ENCODE measurements around the gene FLRT1. TPM values are rescaled to one million over a fixed set of nuclear protein-coding genes. Genes with fewer than 3 reads are reported as not detected.

FLRT1 gene
- total RNA-seq, 1 donor from 2014 or later, result 0.52 TPM

DNA sequence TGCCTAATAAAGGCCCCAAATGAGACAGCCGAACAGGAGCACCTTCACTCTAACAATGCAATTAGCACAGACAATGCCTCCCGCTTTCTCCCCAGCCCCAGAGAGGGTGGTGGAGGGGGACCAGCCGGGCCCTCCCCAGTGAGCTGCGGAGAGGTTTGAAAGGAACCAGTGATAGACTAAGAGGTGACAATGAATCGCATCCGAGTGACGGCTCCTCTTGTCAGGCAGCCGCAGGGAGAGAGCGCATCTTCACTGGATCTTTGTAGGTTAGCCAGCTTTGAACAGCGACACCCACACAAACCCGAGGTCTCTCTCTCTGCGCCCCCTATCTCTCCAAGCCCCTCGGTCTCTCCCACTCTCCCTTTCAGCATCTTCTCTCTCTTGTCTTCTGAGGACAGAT, 28.0 kb downstream of the FLRT1 start:
- Histone ChIP-seq H3K9me3 (ENCODE audit: control insufficient read depth in 3 of 3, low read length in 3 of 3) (no peaks in the 10 kb centered on the region), H3K4me1 (ENCODE audit: control insufficient read depth in 3 of 3, insufficient read depth in 3 of 3, low read length in 3 of 3) (peaks cover 19 to 52% (median 32%) of the 10 kb centered on the region in 3 donors), H3K36me3 (ENCODE audit: control insufficient read depth in 3 of 3, insufficient read depth in 3 of 3, low read length in 3 of 3) (peaks cover 0 to 4% (median 0%) of the 10 kb centered on the region in 3 donors), H3K9ac (ENCODE audit: low read depth in 1 of 3, low read length in 3 of 3) (no peak overlapping the region), H3K27me3 (ENCODE audit: control insufficient read depth in 3 of 3, insufficient read depth in 3 of 3, low read length in 3 of 3) (peaks cover 0 to 4% (median 0%) of the 10 kb centered on the region in 3 donors), H3K4me3 (ENCODE audit: low read length in 3 of 3) (no peak overlapping the region), H3K27ac (ENCODE audit: low read depth, low read length) (no peak overlapping the region)

DNA sequence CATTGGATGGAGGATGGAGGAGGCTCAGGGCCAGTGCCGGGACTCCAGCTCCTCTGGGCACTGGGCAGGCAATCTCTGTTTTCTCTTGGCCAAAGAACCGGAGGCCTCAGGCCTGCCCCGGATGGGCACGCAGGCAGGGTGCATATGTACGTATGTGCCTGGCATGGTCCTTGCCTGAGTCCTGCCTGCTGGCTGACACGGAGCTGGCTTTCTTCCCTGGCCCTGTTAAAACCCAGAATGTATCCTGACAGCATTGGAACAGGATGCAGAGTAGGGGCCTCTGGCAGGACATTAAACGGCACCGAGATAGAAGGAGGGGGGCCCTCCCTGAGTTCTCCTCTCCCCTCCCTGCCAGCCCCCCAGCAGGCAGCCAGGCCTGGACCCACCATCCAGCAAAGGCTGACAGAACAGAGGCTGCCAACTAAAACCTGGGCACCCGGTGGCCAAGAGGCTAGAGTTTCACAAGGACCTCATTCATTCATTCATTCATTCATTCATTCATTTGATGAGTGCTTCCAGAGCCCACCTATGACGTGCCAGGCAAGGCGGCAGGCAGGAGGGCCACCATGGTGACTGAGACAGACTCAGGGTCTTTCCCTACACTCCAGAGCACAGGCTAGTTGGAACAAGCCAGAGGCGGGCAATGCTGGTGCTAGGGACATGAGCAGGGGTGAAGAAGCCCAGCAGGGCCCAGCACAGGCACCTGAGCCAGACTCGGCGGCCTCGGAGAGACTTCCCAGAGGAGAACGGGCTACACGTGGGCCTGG, 28.8 kb downstream of the FLRT1 start:
- H3K9me3 ChIP-seq (ENCODE audit: control insufficient read depth in 3 of 3, low read length in 3 of 3), result no peaks in the 10 kb centered on the region
- peaks cover 0 to 4% (median 0%) of the 10 kb centered on the region in 3 donors for H3K27me3 ChIP-seq (ENCODE audit: control insufficient read depth in 3 of 3, insufficient read depth in 3 of 3, low read length in 3 of 3)
- H3K4me3 ChIP-seq (ENCODE audit: low read length in 3 of 3), result no peak overlapping the region
- peaks cover 19 to 50% (median 30%) of the 10 kb centered on the region in 3 donors for H3K4me1 ChIP-seq (ENCODE audit: control insufficient read depth in 3 of 3, insufficient read depth in 3 of 3, low read length in 3 of 3)
- H3K9ac ChIP-seq (ENCODE audit: low read depth in 1 of 3, low read length in 3 of 3), result peak overlapping the region in 1 of 3 donors; percentile 50
- H3K27ac ChIP-seq (ENCODE audit: low read depth, low read length), result no peak overlapping the region
- H3K36me3 ChIP-seq (ENCODE audit: control insufficient read depth in 3 of 3, insufficient read depth in 3 of 3, low read length in 3 of 3), result peaks cover 0 to 4% (median 0%) of the 10 kb centered on the region in 3 donors

DNA sequence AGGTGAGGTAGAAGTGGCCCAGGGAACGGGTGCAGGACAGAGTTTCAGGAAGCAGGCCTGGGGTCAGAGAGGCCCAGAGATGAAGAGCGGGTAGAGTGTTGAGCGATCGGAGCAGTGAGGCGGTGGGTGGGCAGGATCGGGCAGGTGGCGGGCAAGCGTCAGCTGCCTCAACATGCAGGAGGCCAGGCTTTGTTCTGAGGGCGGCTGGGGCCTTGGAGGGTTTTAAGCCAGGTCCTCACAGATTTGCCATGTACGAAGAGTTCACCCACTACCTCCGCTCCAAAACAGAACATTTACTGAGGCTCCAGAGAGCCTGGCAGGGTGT, 29.4 kb downstream of the FLRT1 start:
- Histone ChIP-seq H3K27ac (ENCODE audit: low read depth, low read length) (no peak overlapping the region), H3K27me3 (ENCODE audit: control insufficient read depth in 3 of 3, insufficient read depth in 3 of 3, low read length in 3 of 3) (peaks cover 0 to 4% (median 0%) of the 10 kb centered on the region in 3 donors)

DNA sequence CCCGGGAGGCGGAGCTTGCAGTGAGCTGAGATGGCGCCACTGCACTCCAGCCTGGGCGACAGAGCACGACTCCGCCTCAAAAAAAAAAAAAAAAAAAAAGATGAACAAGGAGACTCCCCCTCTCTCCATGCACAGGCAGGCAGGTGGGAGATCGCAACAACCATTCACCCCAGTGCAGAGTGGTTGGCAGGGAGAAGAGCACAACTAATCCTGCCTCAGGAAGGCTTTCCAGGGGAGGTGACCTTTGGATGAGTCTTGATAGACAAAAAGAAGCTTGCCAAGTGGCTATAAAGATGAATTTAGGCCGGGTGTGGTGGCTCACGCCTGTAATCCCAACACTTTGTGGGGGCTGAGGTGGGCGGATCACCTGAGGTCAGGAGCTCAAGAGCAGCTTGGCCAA, 30.0 kb downstream of the FLRT1 start:
- H3K27me3 ChIP-seq (ENCODE audit: control insufficient read depth in 3 of 3, insufficient read depth in 3 of 3, low read length in 3 of 3), result peaks cover 0 to 4% (median 0%) of the 10 kb centered on the region in 3 donors
- H3K9ac ChIP-seq (ENCODE audit: low read depth in 1 of 3, low read length in 3 of 3), result no peak overlapping the region
- no peak overlapping the region for H3K27ac ChIP-seq (ENCODE audit: low read depth, low read length)
- peaks cover 14 to 50% (median 30%) of the 10 kb centered on the region in 3 donors for H3K4me1 ChIP-seq (ENCODE audit: control insufficient read depth in 3 of 3, insufficient read depth in 3 of 3, low read length in 3 of 3)
- H3K9me3 ChIP-seq (ENCODE audit: control insufficient read depth in 3 of 3, low read length in 3 of 3), result no peaks in the 10 kb centered on the region
- peaks cover 0 to 4% (median 0%) of the 10 kb centered on the region in 3 donors for H3K36me3 ChIP-seq (ENCODE audit: control insufficient read depth in 3 of 3, insufficient read depth in 3 of 3, low read length in 3 of 3)
- no peak overlapping the region for H3K4me3 ChIP-seq (ENCODE audit: low read length in 3 of 3)

More for the DNA sequence above, 29.4 kb downstream of the FLRT1 start:
- H3K9me3 ChIP-seq (ENCODE audit: control insufficient read depth in 3 of 3, low read length in 3 of 3), result no peaks in the 10 kb centered on the region
- H3K4me3 ChIP-seq (ENCODE audit: low read length in 3 of 3), result no peak overlapping the region
- H3K36me3 ChIP-seq (ENCODE audit: control insufficient read depth in 3 of 3, insufficient read depth in 3 of 3, low read length in 3 of 3), result peaks cover 0 to 4% (median 0%) of the 10 kb centered on the region in 3 donors
- no peak overlapping the region for H3K9ac ChIP-seq (ENCODE audit: low read depth in 1 of 3, low read length in 3 of 3)
- H3K4me1 ChIP-seq (ENCODE audit: control insufficient read depth in 3 of 3, insufficient read depth in 3 of 3, low read length in 3 of 3), result peaks cover 19 to 54% (median 30%) of the 10 kb centered on the region in 3 donors

DNA sequence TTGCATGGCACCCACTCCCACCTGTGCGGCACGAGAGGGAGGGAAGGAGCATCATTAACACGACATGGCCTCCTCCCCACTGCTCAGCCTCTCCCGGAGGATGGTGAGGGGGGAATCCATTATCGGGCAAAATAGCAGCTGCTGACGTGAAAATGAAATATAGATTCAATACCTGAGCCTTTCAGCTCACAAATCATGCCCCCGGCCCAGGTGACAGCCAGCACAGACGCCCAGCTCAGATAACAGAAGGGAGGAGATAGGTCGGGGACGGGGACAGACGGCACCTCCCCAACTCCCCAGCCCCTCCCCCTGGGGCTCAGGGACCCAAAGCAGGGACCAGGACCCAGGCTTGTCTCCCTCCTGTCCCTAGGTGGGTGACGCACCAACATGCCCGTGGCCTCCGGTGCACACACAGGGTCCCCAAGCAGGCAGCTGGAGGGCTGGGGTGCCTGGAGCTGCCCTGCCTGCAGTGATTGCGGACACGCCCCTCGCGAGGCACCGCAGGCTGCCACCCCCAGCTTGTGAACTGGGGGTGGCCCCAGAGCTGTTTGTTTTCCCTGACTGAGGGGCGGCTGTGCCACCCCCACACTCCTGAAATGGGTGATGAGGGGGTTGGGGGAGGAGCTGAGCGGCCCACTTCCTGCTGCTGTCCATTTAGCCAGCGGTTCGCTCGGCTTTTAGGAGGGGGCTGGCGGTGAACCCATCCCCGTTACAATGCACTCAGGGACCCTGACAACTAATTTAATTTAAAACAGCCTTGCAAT, 31.7 kb downstream of the FLRT1 start:
- Histone ChIP-seq H3K9ac (ENCODE audit: low read depth in 1 of 3, low read length in 3 of 3) (no peak overlapping the region), H3K27me3 (ENCODE audit: control insufficient read depth in 3 of 3, insufficient read depth in 3 of 3, low read length in 3 of 3) (peaks cover 0 to 4% (median 0%) of the 10 kb centered on the region in 3 donors), H3K4me3 (ENCODE audit: low read length in 3 of 3) (no peak overlapping the region), H3K4me1 (ENCODE audit: control insufficient read depth in 3 of 3, insufficient read depth in 3 of 3, low read length in 3 of 3) (peaks cover 9 to 53% (median 34%) of the 10 kb centered on the region in 3 donors), H3K9me3 (ENCODE audit: control insufficient read depth in 3 of 3, low read length in 3 of 3) (no peaks in the 10 kb centered on the region), H3K27ac (ENCODE audit: low read depth, low read length) (no peak overlapping the region), H3K36me3 (ENCODE audit: control insufficient read depth in 3 of 3, insufficient read depth in 3 of 3, low read length in 3 of 3) (peaks cover 0 to 3% (median 0%) of the 10 kb centered on the region in 3 donors)

DNA sequence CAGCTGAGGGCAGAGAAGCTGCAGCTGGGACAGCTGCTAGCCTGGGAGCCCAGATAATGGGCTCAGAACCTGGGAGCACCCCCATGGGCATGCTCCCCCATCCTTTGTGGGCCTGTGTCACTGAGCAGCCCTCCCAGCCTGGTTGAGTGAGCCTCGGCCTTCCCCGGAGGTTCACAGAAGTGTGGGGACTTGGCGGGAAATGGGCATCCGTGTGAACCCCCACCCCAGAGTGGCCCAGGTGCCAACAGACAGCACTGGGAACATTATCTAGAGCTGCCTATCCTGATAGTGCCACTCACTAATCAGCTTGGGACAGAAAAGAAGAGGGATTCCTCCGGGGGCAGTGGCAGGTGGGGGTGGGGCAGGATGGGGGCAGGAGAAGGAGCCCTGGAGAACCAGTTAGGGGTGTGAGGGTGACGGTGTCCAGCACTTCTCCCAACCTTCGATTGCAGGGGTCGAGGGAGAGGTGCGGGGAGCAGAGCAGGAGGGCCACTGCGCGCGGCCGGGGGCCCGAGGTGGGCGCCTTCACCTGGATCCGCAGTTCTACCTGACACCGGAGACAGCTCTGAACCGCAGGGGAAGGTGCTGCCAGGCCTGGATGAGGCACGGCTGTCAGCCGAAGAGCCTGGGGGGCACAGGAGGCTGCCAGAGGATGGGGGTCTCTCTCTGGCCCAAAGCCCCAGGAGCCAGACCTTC, 33.1 kb downstream of the FLRT1 start:
- Histone ChIP-seq H3K27me3 (ENCODE audit: control insufficient read depth in 3 of 3, insufficient read depth in 3 of 3, low read length in 3 of 3) (no peaks in the 10 kb centered on the region), H3K4me1 (ENCODE audit: control insufficient read depth in 3 of 3, insufficient read depth in 3 of 3, low read length in 3 of 3) (peaks cover 21 to 58% (median 44%) of the 10 kb centered on the region in 3 donors)

DNA sequence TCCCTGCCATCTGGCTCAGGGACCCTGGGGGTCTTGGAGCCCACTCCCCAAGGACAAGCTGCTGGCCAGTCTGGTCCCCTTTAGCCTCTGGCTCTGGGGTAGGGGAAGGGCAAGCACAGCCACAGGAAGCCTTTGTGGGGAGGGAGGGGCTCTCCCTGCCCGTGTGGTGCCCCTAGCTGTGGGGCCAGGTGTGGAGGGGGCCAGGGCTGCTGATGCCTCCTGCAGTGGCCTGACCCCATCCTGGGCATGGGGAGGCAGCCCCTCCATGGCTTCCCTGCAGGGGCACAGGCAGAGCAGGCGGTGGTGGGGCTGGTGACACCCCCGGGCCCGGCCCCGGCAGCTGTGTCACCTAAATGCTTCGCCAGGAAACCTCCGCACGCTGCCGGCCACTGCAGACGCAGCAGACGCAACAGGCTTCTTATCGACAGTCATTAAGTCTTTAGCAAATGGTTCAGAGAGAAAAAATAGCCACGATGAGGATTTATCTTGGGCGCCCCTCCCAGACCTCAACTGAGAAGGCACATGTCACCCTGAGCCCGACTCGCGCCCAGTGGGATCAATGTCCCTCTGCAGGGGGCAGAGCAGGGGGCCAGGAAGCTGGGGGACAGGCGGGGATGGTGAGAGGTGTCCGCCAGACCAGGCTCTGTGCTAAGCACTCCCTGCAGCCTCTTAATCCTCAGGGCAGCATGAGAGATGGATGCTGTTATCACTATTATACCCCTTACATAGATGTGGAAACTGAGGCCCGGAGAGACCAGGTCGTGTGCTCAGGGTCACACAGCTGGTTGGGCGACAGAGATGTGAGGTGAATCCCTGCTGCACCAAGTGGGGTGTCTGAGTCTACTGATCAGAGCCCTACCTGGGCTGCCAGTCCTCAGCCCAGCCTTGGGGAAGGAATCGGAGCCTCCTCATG, 33.9 kb downstream of the FLRT1 start:
- no peaks in the 10 kb centered on the region for H3K9me3 ChIP-seq (ENCODE audit: control insufficient read depth in 3 of 3, low read length in 3 of 3)
- H3K27me3 ChIP-seq (ENCODE audit: control insufficient read depth in 3 of 3, insufficient read depth in 3 of 3, low read length in 3 of 3), result no peaks in the 10 kb centered on the region
- H3K4me1 ChIP-seq (ENCODE audit: control insufficient read depth in 3 of 3, insufficient read depth in 3 of 3, low read length in 3 of 3), result peaks cover 22 to 60% (median 37%) of the 10 kb centered on the region in 3 donors
- H3K36me3 ChIP-seq (ENCODE audit: control insufficient read depth in 3 of 3, insufficient read depth in 3 of 3, low read length in 3 of 3), result no peaks in the 10 kb centered on the region
- H3K27ac ChIP-seq (ENCODE audit: low read depth, low read length), result no peak overlapping the region
- H3K9ac ChIP-seq (ENCODE audit: low read depth in 1 of 3, low read length in 3 of 3), result peak overlapping the region in 1 of 3 donors; percentile 8
- no peak overlapping the region for H3K4me3 ChIP-seq (ENCODE audit: low read length in 3 of 3)

More for the DNA sequence above, 33.1 kb downstream of the FLRT1 start:
- no peak overlapping the region for H3K9ac ChIP-seq (ENCODE audit: low read depth in 1 of 3, low read length in 3 of 3)
- H3K27ac ChIP-seq (ENCODE audit: low read depth, low read length), result no peak overlapping the region
- no peaks in the 10 kb centered on the region for H3K9me3 ChIP-seq (ENCODE audit: control insufficient read depth in 3 of 3, low read length in 3 of 3)
- H3K4me3 ChIP-seq (ENCODE audit: low read length in 3 of 3), result no peak overlapping the region
- no peaks in the 10 kb centered on the region for H3K36me3 ChIP-seq (ENCODE audit: control insufficient read depth in 3 of 3, insufficient read depth in 3 of 3, low read length in 3 of 3)

DNA sequence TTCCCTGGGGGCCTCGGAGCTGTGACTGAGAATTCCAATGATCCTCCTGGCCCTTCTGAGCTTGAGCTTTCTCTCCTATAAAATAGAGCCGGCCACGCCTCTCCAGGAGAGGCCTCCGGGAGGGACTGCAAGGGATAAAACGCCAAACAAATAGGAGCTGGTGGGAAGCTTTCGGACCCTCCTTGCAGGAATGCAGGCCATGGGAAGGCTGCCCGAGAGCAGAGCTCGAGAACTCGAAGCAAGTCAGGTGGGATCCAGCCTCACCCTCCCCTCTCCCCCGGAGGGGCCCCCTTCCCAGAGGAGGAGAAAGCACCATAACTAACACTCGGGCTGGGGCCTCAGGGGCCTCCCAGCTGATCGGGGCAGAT, 34.6 kb downstream of the FLRT1 start:
- no peaks in the 10 kb centered on the region for H3K36me3 ChIP-seq (ENCODE audit: control insufficient read depth in 3 of 3, insufficient read depth in 3 of 3, low read length in 3 of 3)
- H3K27ac ChIP-seq (ENCODE audit: low read depth, low read length), result no peak overlapping the region
- H3K9ac ChIP-seq (ENCODE audit: low read depth in 1 of 3, low read length in 3 of 3), result peak overlapping the region in 1 of 3 donors; percentile 8
- no peak overlapping the region for H3K4me3 ChIP-seq (ENCODE audit: low read length in 3 of 3)
- no peaks in the 10 kb centered on the region for H3K9me3 ChIP-seq (ENCODE audit: control insufficient read depth in 3 of 3, low read length in 3 of 3)
- peaks cover 17 to 59% (median 30%) of the 10 kb centered on the region in 3 donors for H3K4me1 ChIP-seq (ENCODE audit: control insufficient read depth in 3 of 3, insufficient read depth in 3 of 3, low read length in 3 of 3)
- no peaks in the 10 kb centered on the region for H3K27me3 ChIP-seq (ENCODE audit: control insufficient read depth in 3 of 3, insufficient read depth in 3 of 3, low read length in 3 of 3)

DNA sequence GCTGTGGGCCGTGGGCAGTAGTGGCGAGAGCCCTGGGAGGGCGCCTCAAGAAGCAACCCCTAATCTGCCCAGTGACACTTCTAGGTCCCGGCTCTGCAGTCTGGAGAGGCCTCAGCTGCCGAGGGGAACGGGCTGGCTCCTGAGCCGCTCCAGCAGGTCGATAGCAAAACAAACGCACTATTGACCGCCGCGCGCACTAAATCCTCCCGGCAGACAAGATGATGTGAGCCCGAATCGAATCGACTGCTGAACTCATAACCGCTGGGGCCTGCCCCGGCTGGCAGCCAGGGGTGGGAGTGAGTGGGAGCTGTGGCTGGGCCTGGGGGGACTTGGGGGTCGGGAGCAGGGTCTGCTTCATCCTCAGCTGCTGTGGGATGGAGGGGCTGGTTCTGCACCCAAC, 36.1 kb downstream of the FLRT1 start:
- no peaks in the 10 kb centered on the region for H3K9me3 ChIP-seq (ENCODE audit: control insufficient read depth in 3 of 3, low read length in 3 of 3)
- no peak overlapping the region for H3K27ac ChIP-seq (ENCODE audit: low read depth, low read length)
- no peaks in the 10 kb centered on the region for H3K36me3 ChIP-seq (ENCODE audit: control insufficient read depth in 3 of 3, insufficient read depth in 3 of 3, low read length in 3 of 3)
- no peak overlapping the region for H3K9ac ChIP-seq (ENCODE audit: low read depth in 1 of 3, low read length in 3 of 3)
- H3K4me1 ChIP-seq (ENCODE audit: control insufficient read depth in 3 of 3, insufficient read depth in 3 of 3, low read length in 3 of 3), result peaks cover 19 to 69% (median 38%) of the 10 kb centered on the region in 3 donors
- no peaks in the 10 kb centered on the region for H3K27me3 ChIP-seq (ENCODE audit: control insufficient read depth in 3 of 3, insufficient read depth in 3 of 3, low read length in 3 of 3)
- no peak overlapping the region for H3K4me3 ChIP-seq (ENCODE audit: low read length in 3 of 3)

Measured in skeletal muscle tissue (tissue), 4 donors.